BJ (cell line): ENCODE results near the gene LRBA. TPM values are rescaled to one million over a fixed set of nuclear protein-coding genes. Genes with fewer than 3 reads are reported as not detected.

Experiments
- CTCF ChIA-PET: fragments of 350-600 bp; formaldehyde crosslinking; extraction: SDS; loops from one replicate; lab custom pipeline; 2021; ENCODE audit warnings: antibody characterized with exemption, inconsistent platforms; lab: Yijun Ruan, JAX
- POLR2A ChIA-PET: fragments of 300-600 bp; sonication (Branson Sonifier 250); formaldehyde crosslinking; extraction: SDS; loops from one replicate; lab custom pipeline; 2021; ENCODE audit warnings: antibody characterized with exemption; lab: Charles Lee
- DNase-seq: peaks from one replicate; pipeline ENCODE4 v3.0.0-alpha.2; 2011; ENCODE audit warnings: low read depth
- H3K27me3 ChIP-seq: 2 replicates; pipeline ENCODE4 v1.6.0; 2011; ENCODE audit warnings: low read length; ENCODE audit not compliant: control insufficient read depth, insufficient read depth
- H3K36me3 ChIP-seq: 2 replicates; pipeline ENCODE4 v1.5.1; 2011; ENCODE audit warnings: low read length; ENCODE audit not compliant: control insufficient read depth, insufficient read depth
- H3K4me3 ChIP-seq: 2 replicates; pipeline ENCODE4 v1.5.1; 2011; ENCODE audit warnings: low read depth, mild to moderate bottlenecking, control low read depth, low read length
- polyA plus RNA-seq: library from polyadenylated mRNA; depleted of rRNA; stranded (reverse); fragments of >200 nt; gene quantifications from 2 replicates; pipeline ENCODE4 v1.2.3, GENCODE V29; 2011
- TF ChIP-seq, protein P1 (sequence below): IDR thresholded peaks from 2 replicates; pipeline ENCODE4 v1.5.1; 2011; ENCODE audit warnings: low read depth, mild to moderate bottlenecking, control low read depth, inconsistent platforms, low read length, moderate library complexity; ENCODE audit not compliant: insufficient read depth

LRBA gene
- polyA plus RNA-seq, 1 experiment: 8.2 TPM

DNA sequence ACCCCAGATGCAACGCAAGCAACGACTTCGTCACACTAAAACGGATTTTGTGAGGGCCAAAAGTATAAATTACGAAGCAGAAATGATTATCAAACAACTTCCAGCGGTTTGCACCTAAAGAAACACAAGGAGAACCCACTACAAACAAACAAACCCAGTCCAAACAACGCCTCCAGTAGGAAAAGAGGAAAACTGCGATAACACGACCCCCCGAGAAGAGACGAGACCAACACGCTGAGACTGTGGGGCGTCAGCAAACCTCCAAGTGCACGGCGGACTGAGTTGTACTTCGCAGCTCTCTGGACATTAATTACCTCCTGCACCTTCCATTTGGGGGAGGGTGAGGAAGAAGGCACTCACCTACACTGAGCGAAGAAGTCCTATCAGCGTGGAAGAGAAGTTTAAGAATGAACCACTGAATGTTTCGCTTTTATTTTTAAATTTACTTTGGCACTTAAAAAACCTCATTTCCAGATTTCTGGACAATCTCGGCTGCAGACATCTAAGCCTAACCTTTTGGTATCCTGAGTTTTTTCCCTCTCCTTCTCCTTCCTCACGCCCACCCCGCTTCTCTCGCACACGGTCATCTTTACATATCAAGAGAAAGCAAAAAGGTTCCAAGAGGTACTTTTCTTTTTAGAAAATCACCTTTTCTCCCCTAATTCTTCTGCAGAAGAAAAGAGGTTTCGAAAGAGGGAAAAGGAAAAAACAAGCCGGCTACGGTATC, 432.8 kb downstream of the LRBA start, which contains the start of gene MAB21L2:
MAB21L2 (plus strand) TSS at position 6 of the 727 bp plus-strand sequence. CDS start 879 bp downstream, outside the sequence.
- H3K4me3 ChIP-seq: peak within 1 kb of the TSS; percentile 0; the same call in 1 of the 2 replicates
- TF ChIP-seq, protein P1, sequence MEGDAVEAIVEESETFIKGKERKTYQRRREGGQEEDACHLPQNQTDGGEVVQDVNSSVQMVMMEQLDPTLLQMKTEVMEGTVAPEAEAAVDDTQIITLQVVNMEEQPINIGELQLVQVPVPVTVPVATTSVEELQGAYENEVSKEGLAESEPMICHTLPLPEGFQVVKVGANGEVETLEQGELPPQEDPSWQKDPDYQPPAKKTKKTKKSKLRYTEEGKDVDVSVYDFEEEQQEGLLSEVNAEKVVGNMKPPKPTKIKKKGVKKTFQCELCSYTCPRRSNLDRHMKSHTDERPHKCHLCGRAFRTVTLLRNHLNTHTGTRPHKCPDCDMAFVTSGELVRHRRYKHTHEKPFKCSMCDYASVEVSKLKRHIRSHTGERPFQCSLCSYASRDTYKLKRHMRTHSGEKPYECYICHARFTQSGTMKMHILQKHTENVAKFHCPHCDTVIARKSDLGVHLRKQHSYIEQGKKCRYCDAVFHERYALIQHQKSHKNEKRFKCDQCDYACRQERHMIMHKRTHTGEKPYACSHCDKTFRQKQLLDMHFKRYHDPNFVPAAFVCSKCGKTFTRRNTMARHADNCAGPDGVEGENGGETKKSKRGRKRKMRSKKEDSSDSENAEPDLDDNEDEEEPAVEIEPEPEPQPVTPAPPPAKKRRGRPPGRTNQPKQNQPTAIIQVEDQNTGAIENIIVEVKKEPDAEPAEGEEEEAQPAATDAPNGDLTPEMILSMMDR: no peak
- ChIA-PET POLR2A (no interaction called here), CTCF (interaction anchor here (1.2 kb wide), 1 partner anchor 12 kb away, joined by 3 read pairs; no protein-coding TSS in a partner anchor)
- H3K36me3 ChIP-seq: no peaks in the 10 kb centered on the region
- DNase-seq: no peak
- no peaks in the 10 kb centered on the region for H3K27me3 ChIP-seq

DNA sequence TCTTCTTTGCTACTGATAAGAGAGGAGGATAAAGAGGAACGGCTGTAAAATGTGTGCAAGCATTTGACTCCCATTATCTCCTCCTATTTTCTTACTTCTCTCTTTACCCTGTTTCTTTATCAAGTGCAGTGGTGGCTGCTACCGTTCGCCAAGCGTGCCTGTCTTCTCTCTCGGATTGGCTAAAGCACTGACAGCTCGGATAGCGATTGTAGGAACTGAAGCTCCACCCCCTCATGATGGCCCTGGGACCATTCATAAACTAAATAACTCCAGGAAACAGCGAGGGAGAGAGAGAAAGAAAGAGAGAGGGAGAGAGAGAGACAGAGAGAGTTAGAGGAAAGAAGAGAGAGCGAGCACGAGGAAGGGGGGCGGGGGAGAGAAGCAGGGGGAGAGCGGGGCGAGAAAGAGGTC, 433.4 kb downstream of the LRBA start:
- DNase-seq: no peak
- no peaks in the 10 kb centered on the region for H3K27me3 ChIP-seq
- no peak overlapping the region for H3K4me3 ChIP-seq
- TF ChIP-seq, protein P1: no peak
- ChIA-PET CTCF (interaction anchor here (1.2 kb wide), 1 partner anchor 12 kb away, joined by 3 read pairs; no protein-coding TSS in a partner anchor), POLR2A (no interaction called here)
- no peaks in the 10 kb centered on the region for H3K36me3 ChIP-seq

DNA sequence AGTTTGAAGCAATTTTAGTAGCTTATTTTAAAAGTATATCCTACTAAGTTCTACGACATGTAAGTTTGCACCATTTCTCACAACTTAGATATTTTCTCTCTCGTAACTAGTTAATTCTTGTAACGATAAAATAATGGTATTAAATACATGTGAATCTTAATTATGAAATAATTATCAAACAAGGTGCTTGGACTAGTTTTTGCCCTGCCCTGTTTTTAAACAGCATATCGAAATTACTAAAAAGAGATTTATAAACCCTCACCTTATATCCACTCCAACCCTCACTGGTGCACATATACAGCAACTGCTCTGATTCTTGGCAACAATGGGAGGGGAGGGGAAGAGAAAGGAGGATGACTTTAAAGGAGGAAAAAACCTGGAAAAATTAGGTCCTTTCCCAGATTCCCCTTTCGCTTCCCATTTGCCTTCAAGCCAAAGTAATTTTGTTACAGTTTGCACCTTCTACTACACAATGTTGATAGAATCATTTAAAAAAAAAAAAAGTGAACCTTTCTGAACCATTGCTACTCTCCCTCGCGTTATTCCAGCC, 434.0 kb downstream of the LRBA start:
- no peak overlapping the region for H3K4me3 ChIP-seq
- CTCF ChIA-PET: no interaction called here
- DNase-seq: no peak
- TF ChIP-seq, protein P1: no peak
- POLR2A ChIA-PET: no interaction called here
- H3K27me3 ChIP-seq: no peaks in the 10 kb centered on the region
- no peaks in the 10 kb centered on the region for H3K36me3 ChIP-seq

DNA sequence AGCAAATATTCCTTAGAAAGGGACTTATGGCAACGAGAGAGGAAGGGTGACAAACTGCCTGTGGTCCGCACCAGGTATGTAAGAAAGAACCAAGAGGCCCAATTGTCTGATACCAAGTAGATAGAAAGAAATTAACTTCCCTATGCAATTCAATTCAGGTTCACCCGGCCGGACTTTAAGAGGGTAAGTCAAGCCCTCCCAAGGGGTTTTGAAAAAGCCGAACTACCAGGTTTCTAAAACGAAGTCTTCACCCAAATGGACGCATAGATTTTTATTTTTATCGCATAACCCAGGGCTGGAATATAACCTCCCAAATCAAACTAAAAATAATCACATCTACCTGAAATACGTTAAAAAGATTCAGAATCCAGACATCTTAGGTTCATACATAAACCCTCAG, 434.8 kb downstream of the LRBA start:
- H3K4me3 ChIP-seq: no peak overlapping the region; the same call in 1 of the 2 replicates
- POLR2A ChIA-PET: no interaction called here
- DNase-seq: no peak
- no peaks in the 10 kb centered on the region for H3K36me3 ChIP-seq
- CTCF ChIA-PET: no interaction called here
- no peaks in the 10 kb centered on the region for H3K27me3 ChIP-seq
- TF ChIP-seq, protein P1: no peak

DNA sequence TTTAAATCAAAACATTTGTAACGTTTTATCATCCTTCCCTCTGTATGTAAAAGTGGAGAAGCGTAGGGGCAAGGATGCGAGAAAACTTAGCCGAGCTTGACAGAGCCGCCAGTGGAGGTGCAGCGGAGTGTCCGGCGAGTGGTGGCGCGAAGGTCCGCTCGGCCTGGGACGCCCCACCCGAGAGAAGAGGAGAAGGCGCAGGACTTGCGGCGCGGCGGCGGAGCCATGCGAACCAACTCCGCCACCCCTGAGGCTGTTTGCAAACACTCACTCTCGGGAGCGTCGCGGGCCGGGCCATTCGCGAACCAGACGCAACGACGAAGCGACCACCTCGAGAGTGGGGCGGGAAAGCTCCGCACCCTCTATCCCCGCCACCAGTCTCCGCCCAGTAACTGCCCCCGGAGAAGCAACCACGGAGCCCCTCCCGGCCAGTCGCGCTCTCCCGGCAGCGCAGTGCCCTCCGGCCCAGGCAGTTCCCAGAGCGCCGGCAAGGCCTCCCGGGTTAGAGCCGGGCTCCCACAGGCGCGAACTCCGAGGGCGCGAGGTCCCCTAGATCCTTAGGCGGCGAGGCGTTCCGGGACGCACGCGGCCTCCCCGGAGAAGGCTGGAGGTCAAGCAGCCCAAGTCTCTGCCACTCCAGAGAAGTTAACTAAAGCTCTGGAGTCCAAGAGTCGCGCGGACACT, 435.4 kb downstream of the LRBA start:
- no peak for DNase-seq
- POLR2A ChIA-PET: no interaction called here
- CTCF ChIA-PET: no interaction called here
- H3K4me3 ChIP-seq: peak overlapping the region; percentile 41
- H3K27me3 ChIP-seq: no peaks in the 10 kb centered on the region
- TF ChIP-seq, protein P1: no peak
- H3K36me3 ChIP-seq: no peaks in the 10 kb centered on the region
